Esophagus squamous epithelium (tissue), 4 donors: Measurements from ENCODE around the gene LMAN1L.

Experiments
- CTCF ChIP-seq, 6 experiments: fragments of 450-650 bp in 4 of 6; fragments of 200-600 bp in 2 of 6; sonication (generic) in 2 of 6; IDR thresholded peaks; one replicate each; pipeline ENCODE4 v1.5.1; 2016 to 2019; ENCODE audit warnings: antibody characterized with exemption in 6 of 6, mild to moderate bottlenecking in 4 of 6, moderate library complexity in 4 of 6
- POLR2A ChIP-seq, 4 donors: fragments of 450-650 bp; IDR thresholded peaks; one replicate each; pipeline ENCODE4 v1.6.1; 2017; ENCODE audit warnings: antibody characterized with exemption in 4 of 4, mild to moderate bottlenecking in 4 of 4, moderate library complexity in 3 of 4

- TF ChIP-seq CTCF (IDR thresholded peaks at IDR 0.05) = no peak
- TF ChIP-seq POLR2A (IDR thresholded peaks at IDR 0.05) = no peak
Observed at GRCh38 chr15:74857082-74857655, 44.5 kb downstream of the LMAN1L start.
